Mesendoderm (in vitro differentiated cells): ENCODE results near the gene VPS13A.
A peak's percentile ranks its signal among the peaks of the same experiment; 100 is the strongest.

Experiments used
- DNase-seq: peaks from one replicate; pipeline ENCODE4 v3.0.0; 2013
- H2AK5ac ChIP-seq: 2 replicates; pipeline ENCODE4 v1.6.1; 2013; ENCODE audit warnings: low read length, inconsistent platforms
- H2BK120ac ChIP-seq: 2 replicates; pipeline ENCODE4 v1.6.1; 2013; ENCODE audit warnings: low read depth, mild to moderate bottlenecking, low read length, moderate library complexity, mixed read lengths
- H2BK15ac ChIP-seq: replicated peaks from 2 replicates; pipeline ENCODE4 v1.6.1; 2013; ENCODE audit warnings: low read depth, mild to moderate bottlenecking, moderate library complexity
- H2BK5ac ChIP-seq: 2 replicates; pipeline ENCODE4 v1.6.1; 2013; ENCODE audit warnings: low read length, inconsistent platforms
- H3K18ac ChIP-seq: 2 replicates; pipeline ENCODE4 v1.6.1; 2013; ENCODE audit warnings: mild to moderate bottlenecking, low read length, mixed read lengths
- H3K23ac ChIP-seq: one replicate; pipeline ENCODE4 v1.6.1; 2013; ENCODE audit warnings: low read length
- H3K27ac ChIP-seq: 2 replicates; pipeline ENCODE4 v1.5.1; 2013; ENCODE audit warnings: low read depth, mild to moderate bottlenecking, inconsistent platforms, low read length, moderate library complexity
- H3K27me3 ChIP-seq: 2 replicates; pipeline ENCODE4 v1.6.1; 2013; ENCODE audit warnings: low read length, control low read depth, mild to moderate bottlenecking, inconsistent platforms; ENCODE audit not compliant: insufficient read depth, poor library complexity
- H3K36me3 ChIP-seq: 2 replicates; pipeline ENCODE4 v1.6.1; 2013; ENCODE audit warnings: low read length, inconsistent platforms; ENCODE audit not compliant: control insufficient read depth, insufficient read depth
- H3K4ac ChIP-seq: one replicate; pipeline ENCODE4 v1.6.1; 2013; ENCODE audit warnings: low read depth, mild to moderate bottlenecking, low read length, moderate library complexity
- H3K4me1 ChIP-seq: 2 replicates; pipeline ENCODE4 v1.6.1; 2013; ENCODE audit warnings: low read depth, low read length, inconsistent platforms; ENCODE audit not compliant: control insufficient read depth
- H3K4me2 ChIP-seq: 2 replicates; pipeline ENCODE4 v1.6.1; 2013; ENCODE audit warnings: low read length
- H3K4me3 ChIP-seq: 2 replicates; pipeline ENCODE4 v1.5.1; 2013; ENCODE audit warnings: mild to moderate bottlenecking, low read length
- H3K56ac ChIP-seq: one replicate; pipeline ENCODE4 v1.6.1; 2013; ENCODE audit warnings: low read length
- H3K79me1 ChIP-seq: 2 replicates; pipeline ENCODE4 v1.6.1; 2013; ENCODE audit warnings: low read length, inconsistent platforms
- H3K79me2 ChIP-seq: 2 replicates; pipeline ENCODE4 v1.6.1; 2013; ENCODE audit warnings: mild to moderate bottlenecking, low read length; ENCODE audit not compliant: control insufficient read depth, insufficient read depth
- H3K9ac ChIP-seq: 2 replicates; pipeline ENCODE4 v1.6.1; 2013; ENCODE audit warnings: low read length, inconsistent platforms
- H4K5ac ChIP-seq: one replicate; pipeline ENCODE4 v1.6.1; 2013; ENCODE audit warnings: low read length
- H4K8ac ChIP-seq: one replicate; pipeline ENCODE4 v1.6.1; 2013; ENCODE audit warnings: low read depth, mild to moderate bottlenecking, control low read depth, low read length, moderate library complexity
- WGBS: extraction: QIAGEN DNeasy Blood & Tissue Kit; methylation state at CpG from one replicate; pipeline ENCODE4 v1.1.7; 2013; ENCODE audit warnings: low lambda C conversion rate, missing lambda C conversion rate; ENCODE audit not compliant: insufficient coverage; ENCODE audit errors: extremely low coverage; 5-methylcytosine and 5-hydroxymethylcytosine counted together

The VPS13A gene

GRCh38 chr9:77284616-77285015 is 107.3 kb downstream of the VPS13A start:
- Histone ChIP-seq H2AK5ac (no peak overlapping the region), H4K8ac (no peak overlapping the region), H3K4me3 (no peak overlapping the region), H2BK5ac (no peak overlapping the region), H3K56ac (no peak overlapping the region), H3K27me3 (no peaks in the 10 kb centered on the region), H3K4me2 (no peak overlapping the region), H3K18ac (no peak overlapping the region), H3K36me3 (no peaks in the 10 kb centered on the region), H2BK120ac (no peak overlapping the region), H2BK15ac (no peak overlapping the region), H3K27ac (no peak overlapping the region), H4K5ac (no peak overlapping the region), H3K9ac (no peak overlapping the region), H3K79me1 (no peaks in the 10 kb centered on the region), H3K4me1 (no peaks in the 10 kb centered on the region), H3K4ac (no peak overlapping the region), H3K79me2 (no peaks in the 10 kb centered on the region), H3K23ac (no peak overlapping the region)
- no CpG with 5 or more reads among the region's 7 CpGs for WGBS
- no peak for DNase-seq

GRCh38 chr9:77290373-77290772 is 113.0 kb downstream of the VPS13A start:
- Histone ChIP-seq H4K8ac (no peak overlapping the region), H3K4me1 (peaks cover 3% of the 10 kb centered on the region), H3K27ac (no peak overlapping the region), H2BK15ac (no peak overlapping the region), H3K79me1 (no peaks in the 10 kb centered on the region), H2BK5ac (no peak overlapping the region), H3K23ac (no peak overlapping the region), H3K4me2 (no peak overlapping the region), H3K4ac (no peak overlapping the region), H2AK5ac (no peak overlapping the region), H3K18ac (no peak overlapping the region), H3K79me2 (no peaks in the 10 kb centered on the region), H3K36me3 (no peaks in the 10 kb centered on the region), H3K27me3 (no peaks in the 10 kb centered on the region), H3K56ac (no peak overlapping the region), H3K4me3 (no peak overlapping the region), H4K5ac (no peak overlapping the region), H2BK120ac (no peak overlapping the region), H3K9ac (no peak overlapping the region)
- DNase-seq: peak; percentile 19

GRCh38 chr9:77291714-77292113 is 114.4 kb downstream of the VPS13A start:
- Histone ChIP-seq H3K36me3 (no peaks in the 10 kb centered on the region), H3K4me1 (peaks cover 3% of the 10 kb centered on the region), H3K23ac (no peak overlapping the region), H3K4me2 (no peak overlapping the region), H3K18ac (no peak overlapping the region), H2BK15ac (no peak overlapping the region), H3K56ac (peak overlapping the region; percentile 42), H3K27ac (no peak overlapping the region), H3K4me3 (no peak overlapping the region), H3K27me3 (no peaks in the 10 kb centered on the region), H4K5ac (no peak overlapping the region), H2BK5ac (no peak overlapping the region), H2AK5ac (no peak overlapping the region), H3K4ac (no peak overlapping the region), H3K79me1 (no peaks in the 10 kb centered on the region), H3K79me2 (no peaks in the 10 kb centered on the region), H4K8ac (no peak overlapping the region), H2BK120ac (no peak overlapping the region), H3K9ac (no peak overlapping the region)
- peak; percentile 86 for DNase-seq
- no CpG with 5 or more reads among the region's 1 CpG for WGBS

GRCh38 chr9:77293949-77294348 is 116.6 kb downstream of the VPS13A start:
- Histone ChIP-seq H4K8ac (no peak overlapping the region), H2BK120ac (no peak overlapping the region), H3K23ac (no peak overlapping the region), H2AK5ac (no peak overlapping the region), H3K9ac (no peak overlapping the region), H3K18ac (no peak overlapping the region), H3K4ac (no peak overlapping the region), H3K4me2 (no peak overlapping the region), H3K79me1 (no peaks in the 10 kb centered on the region), H3K56ac (no peak overlapping the region), H3K4me3 (no peak overlapping the region), H3K79me2 (no peaks in the 10 kb centered on the region), H3K27ac (no peak overlapping the region), H3K4me1 (peaks cover 3% of the 10 kb centered on the region), H4K5ac (no peak overlapping the region), H3K27me3 (no peaks in the 10 kb centered on the region), H2BK5ac (no peak overlapping the region), H3K36me3 (no peaks in the 10 kb centered on the region), H2BK15ac (no peak overlapping the region)
- no CpG with 5 or more reads among the region's 6 CpGs for WGBS
- no peak for DNase-seq

GRCh38 chr9:77304543-77304942 is 127.2 kb downstream of the VPS13A start:
- H4K8ac ChIP-seq: no peak overlapping the region
- H3K27ac ChIP-seq: no peak overlapping the region
- no peak for DNase-seq
- H2BK120ac ChIP-seq: no peak overlapping the region
- no peak overlapping the region for H3K4me2 ChIP-seq
- no peaks in the 10 kb centered on the region for H3K27me3 ChIP-seq
- no peak overlapping the region for H2BK5ac ChIP-seq
- H3K79me2 ChIP-seq: no peaks in the 10 kb centered on the region
- no peak overlapping the region for H3K4me3 ChIP-seq
- no peak overlapping the region for H4K5ac ChIP-seq
- H2BK15ac ChIP-seq: no peak overlapping the region
- no peak overlapping the region for H3K4ac ChIP-seq
- H3K36me3 ChIP-seq: no peaks in the 10 kb centered on the region
- H3K9ac ChIP-seq: no peak overlapping the region
- H3K23ac ChIP-seq: no peak overlapping the region
- no peak overlapping the region for H3K18ac ChIP-seq
- no peaks in the 10 kb centered on the region for H3K4me1 ChIP-seq
- no peak overlapping the region for H3K56ac ChIP-seq
- H2AK5ac ChIP-seq: no peak overlapping the region
- H3K79me1 ChIP-seq: no peaks in the 10 kb centered on the region

- H3K4me2 ChIP-seq: no peak overlapping the region
- DNase-seq: no peak
- no peak overlapping the region for H3K23ac ChIP-seq
- H3K27ac ChIP-seq: no peak overlapping the region
- H4K5ac ChIP-seq: no peak overlapping the region
- no peak overlapping the region for H2BK5ac ChIP-seq
- H3K27me3 ChIP-seq: no peaks in the 10 kb centered on the region
- no peak overlapping the region for H3K56ac ChIP-seq
- no peak overlapping the region for H3K4me3 ChIP-seq
- H3K79me1 ChIP-seq: no peaks in the 10 kb centered on the region
- no peak overlapping the region for H2BK120ac ChIP-seq
- H3K36me3 ChIP-seq: no peaks in the 10 kb centered on the region
- no peak overlapping the region for H3K18ac ChIP-seq
- WGBS: no CpG with 5 or more reads among the region's 1 CpG
- no peak overlapping the region for H3K4ac ChIP-seq
- no peak overlapping the region for H2BK15ac ChIP-seq
- no peaks in the 10 kb centered on the region for H3K4me1 ChIP-seq
- no peak overlapping the region for H2AK5ac ChIP-seq
- no peak overlapping the region for H3K9ac ChIP-seq
- no peak overlapping the region for H4K8ac ChIP-seq
- H3K79me2 ChIP-seq: no peaks in the 10 kb centered on the region
Observed at GRCh38 chr9:77305622-77306400, 128.5 kb downstream of the VPS13A start.
